NCI-H69 (cell line): ENCODE data around the gene RHEBL1.

Source experiments
- DNase-seq: peaks from one replicate; lab custom pipeline; 2025; lab: John Stamatoyannopoulos, UW

Gene RHEBL1

GRCh38 chr12:49054524-49054923 is 15.3 kb downstream of the RHEBL1 start:
- DNase-seq: no peak

DNA sequence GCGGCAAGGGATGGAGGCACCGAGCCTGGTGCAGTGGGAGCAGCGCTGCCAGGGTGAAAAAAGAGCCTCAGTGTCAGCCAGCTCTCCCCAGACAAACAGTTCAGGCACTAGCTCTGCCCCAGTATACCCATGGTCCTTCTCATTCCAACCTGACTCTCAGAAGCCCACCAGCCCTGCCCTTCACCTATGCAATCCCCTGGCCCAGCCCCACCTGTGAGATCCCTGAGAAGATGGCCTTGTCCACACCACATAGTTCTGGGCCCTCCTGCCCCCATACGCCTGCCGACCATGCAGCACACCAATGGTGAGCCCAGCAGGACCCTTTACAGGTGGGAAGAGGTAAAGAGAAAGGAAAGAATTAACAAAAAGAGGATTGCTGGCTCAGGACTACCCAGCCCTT is 15.7 kb downstream of the RHEBL1 start:
- no peak for DNase-seq

DNA sequence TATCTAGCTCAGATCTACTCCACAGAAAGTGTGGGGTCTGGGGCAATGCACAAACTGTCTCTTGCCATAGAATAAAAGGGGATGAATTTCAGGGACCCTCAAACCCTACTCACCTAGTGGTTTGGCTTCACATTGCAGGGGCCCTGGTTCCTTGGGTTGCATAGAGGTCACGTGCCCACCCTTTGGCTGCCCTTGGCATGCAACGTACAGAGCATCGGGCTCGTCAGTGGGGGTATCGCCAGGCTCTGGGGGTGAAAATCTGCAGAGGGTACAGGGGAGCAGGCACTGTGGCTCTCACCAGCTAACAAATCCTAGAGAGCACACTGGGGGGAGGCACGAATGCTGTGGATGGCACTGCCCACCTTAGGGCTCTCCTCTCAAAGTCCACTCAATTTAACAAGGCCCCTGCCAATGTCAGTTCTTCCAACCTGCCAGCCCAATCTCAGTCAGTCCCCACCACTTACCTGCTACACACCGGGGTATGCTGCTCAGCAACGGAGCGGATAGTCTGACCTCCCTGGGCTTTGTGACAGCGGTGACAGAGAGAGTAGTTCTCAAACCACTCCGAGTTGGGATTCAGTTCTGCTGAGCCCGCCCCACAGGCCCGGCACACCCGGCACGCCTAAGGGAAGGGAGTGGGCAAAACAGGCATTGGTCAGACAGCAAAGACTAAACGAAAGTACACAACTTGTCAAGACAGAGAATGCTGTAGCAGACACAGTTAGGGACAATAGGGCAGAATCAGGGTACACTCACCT is 17.1 kb downstream of the RHEBL1 start:
- no peak for DNase-seq

DNA sequence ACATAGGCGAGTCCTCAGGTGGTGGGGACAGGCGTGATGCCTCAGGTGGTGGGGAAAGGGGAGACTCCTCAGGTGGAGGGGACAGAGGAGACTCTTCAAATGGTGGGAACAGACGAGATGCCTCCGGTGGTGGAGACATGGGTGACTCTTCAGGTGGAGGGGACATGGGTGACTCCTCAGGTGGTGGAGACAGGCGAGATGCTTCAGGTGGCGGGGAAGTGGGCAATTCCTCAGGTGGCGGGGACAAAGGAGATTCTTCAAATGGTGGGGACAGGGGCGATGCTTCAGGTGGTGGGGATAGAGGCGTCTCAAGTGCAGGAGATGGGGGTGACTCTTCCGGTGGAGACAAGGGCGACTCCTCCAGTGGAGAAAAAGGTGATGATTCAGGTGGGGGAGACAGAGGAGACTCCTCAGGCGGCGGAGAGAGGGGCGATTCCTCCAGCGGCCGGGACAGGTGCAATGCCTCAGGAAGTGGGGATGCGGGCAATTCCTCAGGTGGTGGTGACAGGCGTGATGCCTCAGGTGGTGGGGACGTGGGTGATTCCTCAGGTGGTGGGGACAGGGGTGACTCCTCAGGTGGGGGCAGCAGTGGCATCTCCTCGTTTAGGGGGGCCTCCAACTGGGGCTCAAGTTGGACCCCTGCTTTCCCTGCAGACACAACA is 17.9 kb downstream of the RHEBL1 start:
- DNase-seq: no peak

DNA sequence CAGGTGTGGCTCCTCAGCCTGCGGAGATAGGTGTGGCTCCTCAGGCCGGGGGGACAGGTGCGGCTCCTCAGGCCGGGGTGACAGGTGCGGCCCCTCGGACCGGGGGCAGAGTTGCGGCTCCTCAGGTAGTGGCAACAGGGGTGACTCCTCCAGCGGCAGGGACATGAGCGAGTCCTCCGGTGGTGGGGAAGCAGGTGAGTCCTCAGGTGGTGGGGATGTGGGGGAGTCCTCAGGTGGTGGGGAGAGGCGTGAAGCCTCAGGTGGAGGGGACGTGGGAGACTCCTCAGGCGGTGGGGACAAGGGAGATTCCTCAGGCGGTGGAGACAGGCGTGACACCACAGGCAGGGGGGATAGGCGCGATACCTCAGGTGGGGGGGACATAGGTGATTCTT is 18.4 kb downstream of the RHEBL1 start:
- DNase-seq: no peak

GRCh38 chr12:49050507-49051372 is 19.0 kb downstream of the RHEBL1 start:
- DNase-seq: no peak

DNA sequence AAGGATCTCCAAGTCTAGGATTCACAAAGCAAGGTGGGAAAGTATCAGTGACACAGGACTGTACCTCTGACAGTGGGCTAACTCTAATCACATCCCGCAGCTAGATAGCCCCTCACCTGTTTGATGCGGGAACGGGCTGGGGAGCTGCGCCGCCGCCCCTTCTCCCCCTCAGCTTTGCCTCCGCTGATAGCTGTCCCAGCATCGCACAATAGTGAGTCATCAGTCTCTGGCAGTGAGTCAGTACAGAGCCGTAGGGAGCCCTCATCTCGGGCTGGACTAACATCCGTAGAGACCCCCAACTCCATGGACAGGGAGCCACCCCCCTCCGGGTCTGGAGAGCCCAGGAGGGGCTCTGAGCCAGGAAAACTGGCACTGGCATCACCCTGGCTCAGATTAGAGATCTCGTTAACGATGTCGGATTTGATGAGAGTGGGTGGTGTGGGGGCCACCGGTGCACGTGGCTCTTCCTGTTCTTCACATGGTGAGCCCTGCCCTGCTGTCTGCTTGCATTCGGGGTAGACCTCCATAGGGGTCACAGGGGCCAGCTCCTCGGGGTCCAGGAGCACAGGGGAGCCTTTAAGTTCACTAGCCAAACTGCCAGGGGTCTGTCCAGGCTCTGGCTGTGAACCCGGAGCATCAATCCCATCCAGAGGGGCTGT is 20.1 kb downstream of the RHEBL1 start:
- DNase-seq: no peak

GRCh38 chr12:49048953-49049352 is 20.8 kb downstream of the RHEBL1 start:
- DNase-seq: no peak

- DNase-seq: no peak
Observed at GRCh38 chr12:49046129-49046895, 23.5 kb downstream of the RHEBL1 start.

GRCh38 chr12:49044660-49045059 is 25.1 kb downstream of the RHEBL1 start:
- no peak for DNase-seq

- peak; percentile 66 for DNase-seq
Observed at GRCh38 chr12:49043856-49044258, 25.9 kb downstream of the RHEBL1 start.

DNA sequence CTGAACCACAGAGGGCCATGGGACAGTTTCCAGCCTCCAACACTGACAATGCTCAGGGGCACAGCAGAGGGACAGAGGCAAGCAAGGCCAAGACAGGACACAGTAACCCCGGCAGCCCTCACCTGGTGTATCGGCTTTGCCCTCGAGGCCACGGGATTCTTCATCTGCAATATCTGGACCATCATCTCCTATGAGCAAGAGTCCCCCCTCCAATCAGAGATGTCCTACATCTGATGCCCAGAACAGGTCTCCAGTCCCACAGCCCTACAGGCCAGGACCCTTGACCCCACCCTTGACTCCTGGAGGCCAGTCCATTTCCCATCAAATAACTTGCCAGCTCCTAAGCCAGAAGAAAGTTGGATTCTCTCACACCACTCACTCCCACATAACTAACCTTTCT is 26.5 kb downstream of the RHEBL1 start:
- no peak for DNase-seq

GRCh38 chr12:49041881-49042484 is 27.8 kb downstream of the RHEBL1 start:
- DNase-seq: no peak

DNA sequence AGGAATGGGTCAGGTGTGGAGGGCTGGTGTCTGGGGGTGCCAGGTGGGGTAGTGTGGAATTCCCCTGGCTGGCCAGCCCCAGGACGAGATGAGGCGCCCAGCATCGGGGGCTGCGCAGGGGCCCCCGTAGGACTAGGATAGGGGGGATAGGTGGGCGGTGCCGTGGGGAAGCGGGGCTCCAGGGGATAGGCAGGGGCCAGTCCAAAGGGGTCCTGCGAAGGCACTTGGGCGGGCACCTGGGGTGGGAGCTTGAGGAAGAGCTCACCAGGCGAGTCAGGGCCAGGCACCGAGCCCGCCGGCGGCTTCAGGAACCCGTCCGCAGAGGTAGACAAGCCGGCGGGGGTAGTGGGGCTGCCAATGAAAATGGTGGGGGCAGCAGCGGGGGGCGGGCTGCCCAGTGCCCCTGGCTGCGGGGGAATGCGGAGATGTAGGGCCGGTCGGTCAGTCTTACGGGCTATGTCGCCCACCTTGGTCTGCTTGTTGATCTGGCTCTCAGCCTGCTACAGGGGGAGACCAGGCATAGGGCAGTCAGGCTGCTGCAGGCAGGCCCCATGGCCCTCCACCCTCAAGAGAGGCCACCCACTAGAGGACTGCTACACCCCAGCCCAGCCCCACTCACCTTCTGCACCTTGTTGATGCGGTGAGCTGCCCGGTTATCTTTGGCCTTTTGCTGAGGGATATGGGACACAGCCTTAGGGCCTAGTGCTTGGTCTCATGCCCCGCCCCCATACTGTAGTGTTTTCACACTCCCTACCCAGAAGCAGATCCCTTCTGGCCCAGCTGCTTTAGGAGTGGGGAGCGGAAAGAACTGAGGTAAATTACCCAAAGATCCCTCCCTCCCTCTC is 28.5 kb downstream of the RHEBL1 start:
- DNase-seq: no peak

DNA sequence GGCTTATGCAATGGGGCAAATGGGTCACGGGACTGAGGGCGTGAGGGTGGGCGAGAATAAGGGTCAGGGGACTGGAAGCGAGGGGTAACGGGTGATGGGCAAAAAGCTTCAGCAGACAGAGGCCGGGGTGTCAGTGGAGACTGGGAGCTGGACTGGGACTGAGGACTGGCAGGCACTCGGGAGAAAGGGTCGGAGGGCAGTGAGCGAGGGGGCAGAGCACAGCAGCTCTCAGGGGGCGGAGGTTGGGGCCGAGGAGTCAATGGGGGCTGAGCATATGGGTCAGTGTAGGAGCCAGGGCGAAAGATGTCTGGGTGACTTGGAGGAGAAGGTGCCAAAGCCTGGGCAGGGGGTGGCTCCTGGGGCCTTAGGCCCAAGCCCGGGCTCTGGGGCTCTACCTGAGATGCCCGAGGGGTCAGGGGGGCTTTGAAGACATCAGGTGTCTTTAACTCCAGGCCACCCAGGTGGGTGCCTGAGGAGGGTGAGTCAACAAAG is 29.4 kb downstream of the RHEBL1 start:
- no peak for DNase-seq

DNA sequence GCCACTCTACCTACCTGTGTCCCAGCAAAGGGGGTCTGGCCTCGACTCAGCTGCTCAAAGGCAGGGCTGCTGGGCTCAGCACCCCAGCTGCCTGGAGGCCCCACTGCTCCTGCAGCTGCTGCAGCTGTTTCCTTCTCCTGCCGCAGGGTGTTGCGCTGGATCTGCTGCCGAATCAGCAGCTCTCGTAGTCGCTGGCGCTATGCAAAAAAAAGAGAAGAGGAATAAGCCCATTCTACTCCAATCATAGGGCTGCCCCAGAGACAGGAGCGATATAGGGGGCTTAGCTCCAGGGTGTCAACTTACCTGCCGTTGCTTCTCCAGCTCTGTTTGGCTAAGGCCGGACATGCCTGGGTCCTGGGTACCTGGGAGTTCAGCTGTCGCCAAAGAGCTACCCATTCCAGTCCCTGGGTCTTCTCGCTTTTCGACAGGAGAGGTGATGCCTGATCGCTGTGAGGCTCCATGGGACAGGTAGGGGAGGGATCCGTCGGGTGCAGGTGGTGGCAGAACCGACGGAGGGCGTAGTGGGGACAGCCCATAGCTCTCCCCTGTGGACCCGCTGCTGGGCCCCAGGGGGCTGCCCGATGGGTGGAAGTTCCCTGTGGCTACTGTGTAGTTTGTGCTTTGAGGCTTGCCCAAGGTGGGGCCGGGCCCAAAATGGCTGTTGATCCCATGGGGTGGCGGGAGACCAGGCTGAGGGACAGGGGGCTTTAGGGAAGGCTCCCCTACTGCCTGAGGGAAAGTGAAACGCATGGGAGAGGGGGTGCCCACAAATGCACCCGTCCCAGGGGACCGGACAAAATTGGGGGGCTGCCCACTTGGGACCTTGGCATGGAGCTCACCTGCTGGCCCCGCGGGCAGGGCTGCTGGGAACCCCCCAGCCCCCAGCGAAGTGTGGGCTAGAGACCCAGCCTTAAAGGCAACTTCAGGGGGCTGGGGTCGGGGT is 30.1 kb downstream of the RHEBL1 start:
- DNase-seq: no peak

GRCh38 chr12:49038291-49038955 is 31.4 kb downstream of the RHEBL1 start:
- DNase-seq: no peak

GRCh38 chr12:49037947-49038237 is 31.9 kb downstream of the RHEBL1 start:
- DNase-seq: no peak
